ENCODE results near the gene ADAD2.

DNA sequence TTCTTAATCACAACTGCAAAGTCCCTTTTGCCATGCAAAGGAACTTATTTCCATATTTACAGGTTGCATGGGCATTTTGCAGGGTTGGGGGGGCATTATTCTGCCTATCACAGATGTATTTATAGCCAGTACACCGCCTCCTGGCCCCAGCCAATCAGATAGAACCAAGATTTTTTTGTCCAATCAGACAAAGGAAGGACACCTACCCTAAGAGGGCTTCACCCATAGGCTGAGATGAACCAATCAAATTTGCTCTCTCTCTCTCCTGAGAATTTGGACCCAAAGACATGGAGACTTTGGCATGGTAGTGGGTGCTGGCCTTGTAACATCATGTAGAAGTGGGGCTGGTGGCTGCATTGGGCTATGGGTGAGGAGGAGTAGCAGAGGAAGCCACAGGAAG lies 52.8 kb downstream of the ADAD2 start:
- no peak for TF ChIP-seq TAF1 (IDR thresholded peaks at IDR 0.05; ENCODE audit: borderline replicate concordance, insufficient read depth, low read length)
- TF ChIP-seq POLR2AphosphoS5 (IDR thresholded peaks at IDR 0.05; ENCODE audit: low read depth, low read length) = no peak
- TF ChIP-seq, protein P1, sequence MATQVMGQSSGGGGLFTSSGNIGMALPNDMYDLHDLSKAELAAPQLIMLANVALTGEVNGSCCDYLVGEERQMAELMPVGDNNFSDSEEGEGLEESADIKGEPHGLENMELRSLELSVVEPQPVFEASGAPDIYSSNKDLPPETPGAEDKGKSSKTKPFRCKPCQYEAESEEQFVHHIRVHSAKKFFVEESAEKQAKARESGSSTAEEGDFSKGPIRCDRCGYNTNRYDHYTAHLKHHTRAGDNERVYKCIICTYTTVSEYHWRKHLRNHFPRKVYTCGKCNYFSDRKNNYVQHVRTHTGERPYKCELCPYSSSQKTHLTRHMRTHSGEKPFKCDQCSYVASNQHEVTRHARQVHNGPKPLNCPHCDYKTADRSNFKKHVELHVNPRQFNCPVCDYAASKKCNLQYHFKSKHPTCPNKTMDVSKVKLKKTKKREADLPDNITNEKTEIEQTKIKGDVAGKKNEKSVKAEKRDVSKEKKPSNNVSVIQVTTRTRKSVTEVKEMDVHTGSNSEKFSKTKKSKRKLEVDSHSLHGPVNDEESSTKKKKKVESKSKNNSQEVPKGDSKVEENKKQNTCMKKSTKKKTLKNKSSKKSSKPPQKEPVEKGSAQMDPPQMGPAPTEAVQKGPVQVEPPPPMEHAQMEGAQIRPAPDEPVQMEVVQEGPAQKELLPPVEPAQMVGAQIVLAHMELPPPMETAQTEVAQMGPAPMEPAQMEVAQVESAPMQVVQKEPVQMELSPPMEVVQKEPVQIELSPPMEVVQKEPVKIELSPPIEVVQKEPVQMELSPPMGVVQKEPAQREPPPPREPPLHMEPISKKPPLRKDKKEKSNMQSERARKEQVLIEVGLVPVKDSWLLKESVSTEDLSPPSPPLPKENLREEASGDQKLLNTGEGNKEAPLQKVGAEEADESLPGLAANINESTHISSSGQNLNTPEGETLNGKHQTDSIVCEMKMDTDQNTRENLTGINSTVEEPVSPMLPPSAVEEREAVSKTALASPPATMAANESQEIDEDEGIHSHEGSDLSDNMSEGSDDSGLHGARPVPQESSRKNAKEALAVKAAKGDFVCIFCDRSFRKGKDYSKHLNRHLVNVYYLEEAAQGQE (IDR thresholded peaks at IDR 0.05; ENCODE audit: insufficient read depth in 1 of 2, low read depth in 2 of 2, low read length in 2 of 2) = no peak
- TF ChIP-seq FOXP2 (optimal IDR thresholded peaks at IDR 0.05; ENCODE audit: borderline replicate concordance, extremely low read depth, extremely low read length, insufficient read depth) = no peak
- TF ChIP-seq SIN3A (IDR thresholded peaks at IDR 0.05; ENCODE audit: borderline replicate concordance, insufficient read depth, low read length) = no peak

Measured in PFSK-1 (cell line).